Cortex of kidney (tissue), 1 donor: ENCODE data around the gene PITPNB.

ENCODE experiments used
- DNase-seq: peaks from one replicate; lab custom pipeline; 2025; lab: John Stamatoyannopoulos, UW

The PITPNB gene

GRCh38 chr22:27832606-27833005 is 86.5 kb downstream of the PITPNB start:
- DNase-seq = no peak

DNA sequence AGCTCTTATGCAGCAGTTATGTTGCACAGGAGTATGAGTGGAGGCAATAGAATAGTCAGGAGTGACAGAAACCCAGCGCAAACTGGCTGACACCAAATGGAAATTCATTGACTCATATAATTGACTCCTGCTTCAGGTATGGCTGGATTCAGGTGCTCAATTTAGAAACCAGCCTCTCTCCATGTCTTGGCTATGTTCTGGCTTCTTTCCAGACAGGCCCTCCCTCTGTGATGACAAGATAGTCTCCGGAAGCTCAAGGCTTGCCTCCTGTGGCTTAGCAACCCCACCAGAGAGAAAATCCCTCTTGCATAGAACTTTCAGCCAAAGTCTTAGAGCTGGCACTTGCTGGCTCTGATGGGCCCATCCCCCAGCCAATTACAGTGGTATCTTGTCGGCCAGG is 89.4 kb downstream of the PITPNB start:
- DNase-seq = no peak

GRCh38 chr22:27827604-27828587 is 91.2 kb downstream of the PITPNB start:
- DNase-seq = no peak

DNA sequence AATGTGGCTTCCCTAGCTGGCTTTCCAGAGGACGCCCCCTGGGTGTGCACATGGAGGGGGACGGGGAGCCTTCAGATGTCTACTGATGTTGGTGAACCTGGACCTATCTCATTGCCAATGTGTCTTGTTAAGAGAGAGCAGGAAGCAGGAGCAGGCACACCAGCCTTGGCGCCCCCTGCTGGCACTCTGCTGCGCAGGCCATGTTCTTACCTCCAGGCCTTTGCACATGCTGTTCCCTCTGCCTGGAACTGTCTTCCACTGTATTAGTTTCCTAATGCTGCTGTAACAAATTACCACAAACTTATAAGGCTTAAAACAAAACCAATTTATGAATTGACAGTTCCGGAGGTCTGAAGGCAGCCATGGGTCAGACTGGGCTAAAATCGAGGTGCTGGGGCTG is 93.9 kb downstream of the PITPNB start:
- DNase-seq = no peak

- DNase-seq = no peak
These were observed 95.8 kb downstream of the PITPNB start for GRCh38 chr22:27823221-27823620.

- no peak for DNase-seq
These were observed 97.9 kb downstream of the PITPNB start for GRCh38 chr22:27820896-27821866.

GRCh38 chr22:27816552-27816951 is 102.5 kb downstream of the PITPNB start:
- no peak for DNase-seq

DNA sequence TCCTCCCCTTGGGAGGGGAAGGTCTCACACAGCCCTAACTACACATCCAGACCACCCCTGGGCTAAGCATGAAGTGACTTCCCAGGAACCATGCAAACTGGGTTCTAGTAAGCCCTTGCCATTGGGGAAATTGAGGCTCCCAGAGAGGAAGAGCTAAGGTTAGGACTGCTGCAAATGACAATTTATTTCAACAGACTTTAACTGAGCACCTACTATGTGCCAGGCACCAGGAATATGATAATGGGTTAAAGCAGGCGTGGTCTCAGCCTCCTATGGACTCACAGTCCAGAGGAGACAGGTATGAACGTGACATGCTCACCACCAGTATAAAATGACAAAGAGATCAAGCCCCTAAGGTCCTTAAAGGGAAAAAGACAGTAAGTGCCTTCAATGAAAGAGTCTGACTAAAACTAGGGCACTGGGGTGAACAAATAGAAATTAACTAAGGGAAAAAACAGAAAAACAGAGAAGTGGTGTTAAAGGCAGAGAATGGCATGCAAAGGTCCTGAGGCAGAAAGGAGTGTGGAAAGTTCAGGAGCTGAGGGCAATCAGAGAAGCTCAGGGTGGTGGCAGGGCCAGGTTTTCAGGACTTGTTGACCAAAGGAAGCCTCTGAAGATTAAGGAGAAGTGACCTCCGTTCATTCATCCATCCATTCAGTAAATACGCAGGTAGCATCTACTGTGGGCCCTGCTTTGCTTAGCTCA is 103.1 kb downstream of the PITPNB start:
- DNase-seq = no peak

- DNase-seq = no peak
These were observed 104.1 kb downstream of the PITPNB start for GRCh38 chr22:27814993-27815392.

DNA sequence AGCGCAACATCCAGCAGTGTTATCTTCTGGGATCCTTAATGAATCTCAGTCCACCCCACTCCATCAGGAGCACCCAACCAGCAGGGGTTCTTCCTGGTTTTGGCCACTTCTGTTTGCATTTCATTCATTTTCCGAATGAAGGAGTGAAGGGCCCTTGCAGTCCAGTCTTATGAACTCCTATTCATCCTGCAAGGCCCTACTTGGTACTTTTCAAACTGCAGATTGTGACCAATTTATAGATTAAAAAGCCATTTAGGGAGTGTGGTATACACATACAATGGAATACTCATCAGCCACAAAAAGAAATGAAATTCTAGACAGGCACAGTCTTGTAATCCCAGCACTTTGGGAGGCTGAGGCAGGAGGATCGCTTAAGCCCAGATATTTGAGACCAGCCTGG is 107.3 kb downstream of the PITPNB start:
- DNase-seq = no peak

DNA sequence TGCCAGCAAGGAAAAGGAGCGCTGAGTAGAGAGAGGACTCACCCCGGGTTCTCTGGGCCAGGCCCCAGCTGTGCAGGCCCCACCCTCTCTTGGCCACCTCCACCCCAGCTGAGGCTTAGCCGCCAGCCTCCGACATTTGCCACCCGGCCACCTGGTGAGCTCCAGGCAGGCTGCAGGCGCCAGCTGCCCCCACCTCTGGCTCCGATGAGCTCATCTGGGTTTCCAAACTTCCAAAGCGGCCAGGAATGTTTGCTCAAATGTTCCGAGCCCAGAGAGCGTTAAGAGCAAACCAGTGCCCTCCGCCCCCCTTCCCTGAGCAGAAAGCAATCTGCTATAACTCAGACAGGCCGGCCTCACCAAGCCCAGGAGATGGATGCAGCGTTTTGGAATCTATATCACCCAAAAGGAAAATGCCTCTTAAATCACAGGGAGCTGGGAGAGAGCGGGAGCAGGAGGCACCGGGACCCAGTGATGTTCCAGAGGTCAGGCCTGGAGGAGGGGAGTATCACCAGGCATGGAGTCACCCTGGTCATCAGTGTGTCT is 108.4 kb downstream of the PITPNB start:
- no peak for DNase-seq

- no peak for DNase-seq
These were observed 109.1 kb downstream of the PITPNB start for GRCh38 chr22:27809700-27810608.

DNA sequence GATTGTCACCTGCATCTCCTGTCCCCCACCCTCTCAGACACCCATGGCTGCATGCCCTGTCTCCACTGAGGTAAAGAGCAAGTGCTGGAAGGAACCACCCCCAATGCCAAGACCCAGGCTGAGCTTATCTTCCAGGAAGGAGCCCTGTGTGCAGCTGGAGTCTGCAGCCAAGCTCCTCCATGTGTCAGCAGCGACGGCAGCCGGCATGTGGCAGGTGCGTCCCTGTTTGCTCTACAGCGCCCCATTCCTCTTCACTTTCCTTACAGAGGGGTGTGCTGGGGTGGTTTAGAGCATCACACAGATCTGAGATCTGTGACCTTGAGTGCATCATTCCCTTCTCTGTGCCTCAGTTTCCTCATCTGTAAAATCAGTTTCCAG is 109.8 kb downstream of the PITPNB start:
- DNase-seq = no peak

DNA sequence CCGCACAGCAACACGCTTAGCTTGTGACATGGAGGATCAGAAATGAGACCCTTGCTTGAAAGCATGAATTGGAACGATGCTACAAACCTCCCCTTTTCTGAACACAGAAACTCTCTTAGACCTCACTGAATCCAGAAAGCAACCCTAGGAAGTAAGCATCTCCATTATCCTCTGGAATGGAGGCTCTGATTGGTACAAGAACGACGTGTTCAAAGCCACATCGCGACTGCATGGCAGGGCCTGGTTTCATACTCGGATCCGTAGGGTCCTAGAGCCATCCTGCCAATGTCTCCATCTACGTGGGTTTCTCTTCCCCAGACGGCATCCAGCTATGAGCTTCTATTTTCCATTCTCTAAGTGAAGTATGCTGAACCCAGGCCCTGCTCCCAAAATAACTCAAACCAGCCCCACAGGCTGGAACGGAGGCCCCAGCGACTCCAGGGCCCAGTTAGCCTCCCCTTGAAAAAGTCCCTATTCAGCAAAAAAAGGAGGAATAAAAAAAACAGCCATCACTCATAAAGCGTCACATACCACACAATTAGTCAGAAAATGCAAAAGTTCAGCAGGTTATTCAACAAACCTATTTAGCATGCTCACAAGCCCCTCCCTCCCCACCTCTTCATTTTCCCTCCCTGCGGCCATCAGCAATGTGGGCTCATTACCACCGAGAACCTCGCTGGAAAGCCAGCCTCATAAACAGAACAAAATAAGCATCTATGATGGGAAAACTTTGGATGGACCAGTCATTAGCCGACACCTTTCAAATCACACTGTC is 110.4 kb downstream of the PITPNB start:
- no peak for DNase-seq

DNA sequence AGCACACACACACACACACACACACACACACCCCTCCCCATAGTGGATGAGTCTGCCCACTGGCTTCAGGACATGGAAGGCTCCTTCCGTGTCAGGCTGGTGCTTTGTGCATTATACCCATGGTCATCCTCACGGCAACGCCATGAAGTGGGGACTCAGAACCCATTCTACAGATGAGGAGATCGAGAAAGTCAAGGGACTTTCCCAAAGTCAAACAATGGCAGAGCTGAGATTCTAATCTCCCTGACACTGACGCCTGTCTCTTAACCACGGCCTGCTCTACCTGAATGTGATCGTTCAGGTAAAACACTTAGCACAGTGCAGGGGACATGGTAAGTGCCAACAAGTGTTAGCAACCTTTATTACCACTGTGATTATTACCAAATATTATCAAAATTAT is 113.2 kb downstream of the PITPNB start:
- DNase-seq = no peak

DNA sequence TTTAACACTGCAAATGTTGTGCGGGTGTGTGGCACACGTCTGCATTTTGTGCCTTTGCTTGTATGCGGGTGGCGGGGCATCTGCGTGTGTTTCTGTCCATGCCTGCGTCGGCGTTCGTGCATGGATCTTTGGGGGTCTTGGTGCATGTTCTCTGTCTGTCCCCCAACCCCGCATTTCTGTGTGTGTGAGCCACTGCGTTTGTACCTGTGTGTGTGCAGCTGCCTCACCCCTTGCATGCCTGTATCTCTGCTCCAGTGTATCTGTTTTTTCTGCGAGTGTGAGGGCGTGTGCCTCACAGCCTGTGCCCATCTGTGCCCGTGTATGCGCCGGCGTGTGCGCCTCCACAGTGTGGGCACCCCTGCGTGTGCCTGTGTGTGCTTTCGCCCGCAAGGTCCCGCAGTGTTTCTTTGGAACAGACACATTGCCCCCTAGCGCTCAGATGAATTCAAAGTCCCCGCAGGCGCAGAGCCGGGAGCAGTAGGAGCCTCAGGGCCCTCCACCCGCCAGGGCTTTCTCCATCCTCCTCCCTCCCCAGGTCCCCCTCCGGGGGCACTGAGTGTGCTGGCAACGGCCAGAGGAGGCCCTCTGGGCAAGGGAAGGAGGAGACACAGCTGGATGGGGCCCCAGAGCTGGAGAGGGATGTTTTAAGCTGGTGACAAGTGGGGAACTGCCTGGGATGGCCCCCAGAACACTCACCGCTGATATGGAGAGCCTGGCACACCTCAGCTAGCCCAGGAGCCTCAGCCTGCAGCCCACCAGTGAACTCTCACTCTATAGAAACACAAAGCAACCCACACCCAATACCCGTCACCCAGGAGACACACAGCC is 114.4 kb downstream of the PITPNB start:
- DNase-seq = no peak

- no peak for DNase-seq
These were observed 115.1 kb downstream of the PITPNB start for GRCh38 chr22:27803841-27804415.

DNA sequence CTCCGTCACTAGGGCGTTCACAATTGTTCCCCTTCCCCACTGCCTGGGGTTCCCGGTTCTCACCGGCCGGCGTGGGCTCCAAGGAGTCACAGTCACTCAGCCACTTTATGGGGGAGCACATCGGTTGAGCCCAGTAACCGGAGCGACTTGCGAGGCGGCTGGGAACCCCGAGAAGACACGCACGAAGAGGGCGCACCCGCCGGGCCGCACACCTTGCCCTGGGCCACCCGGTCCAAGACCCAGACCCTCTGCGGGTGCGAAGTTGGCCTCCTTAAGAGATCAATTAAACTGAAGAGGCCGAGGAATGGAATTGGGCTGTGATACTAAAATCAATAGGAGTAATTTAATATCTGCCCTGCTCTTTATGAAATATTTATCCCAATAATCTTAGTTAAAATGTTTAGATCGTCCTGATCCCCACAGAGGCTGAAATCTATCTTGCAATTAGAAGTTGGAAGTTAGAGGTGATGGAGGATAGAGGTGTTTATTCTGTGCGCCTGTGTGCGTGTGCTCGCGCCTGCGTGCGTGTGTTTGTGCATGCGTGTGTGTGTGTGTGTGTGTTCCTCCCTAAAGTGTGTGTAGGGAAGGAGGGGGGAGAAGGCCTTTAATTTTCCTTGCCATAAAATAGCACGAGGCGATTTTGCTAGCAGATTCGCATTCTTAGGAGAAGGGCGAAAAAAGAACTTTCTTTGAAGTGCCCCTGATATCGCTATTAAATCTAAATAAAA is 116.5 kb downstream of the PITPNB start:
- no peak for DNase-seq
